PFSK-1 (cell line): Measurements from ENCODE around the gene ITGAL.

Source experiments
- FOXP2 ChIP-seq: optimal IDR thresholded peaks from 2 replicates; pipeline ENCODE3; 2011; ENCODE audit warnings: borderline replicate concordance, control low read depth, inconsistent platforms; ENCODE audit not compliant: insufficient read depth; ENCODE audit errors: extremely low read length, extremely low read depth
- POLR2AphosphoS5 ChIP-seq: IDR thresholded peaks from 2 replicates; pipeline ENCODE4 v1.6.1; 2012; ENCODE audit warnings: low read depth, mild to moderate bottlenecking, control low read depth, low read length, moderate library complexity
- SIN3A ChIP-seq: IDR thresholded peaks from 2 replicates; pipeline ENCODE4 v1.6.1; 2012; ENCODE audit warnings: mild to moderate bottlenecking, low read length, moderate library complexity, borderline replicate concordance; ENCODE audit not compliant: insufficient read depth
- TAF1 ChIP-seq: IDR thresholded peaks from 2 replicates; pipeline ENCODE4 v1.6.1; 2012; ENCODE audit warnings: low read length, control low read depth, borderline replicate concordance; ENCODE audit not compliant: insufficient read depth
- TF ChIP-seq, protein P1 (sequence below), 2 experiments: IDR thresholded peaks; 2 replicates each; pipeline versions ENCODE4 v1.6.1 to v1.8.0; 2011 to 2012; ENCODE audit warnings: low read depth in 2 of 2, low read length in 2 of 2, control low read depth in 1 of 2, inconsistent platforms in 1 of 2, mild to moderate bottlenecking in 1 of 2, moderate library complexity in 1 of 2; ENCODE audit not compliant: insufficient read depth in 1 of 2

Gene ITGAL

DNA sequence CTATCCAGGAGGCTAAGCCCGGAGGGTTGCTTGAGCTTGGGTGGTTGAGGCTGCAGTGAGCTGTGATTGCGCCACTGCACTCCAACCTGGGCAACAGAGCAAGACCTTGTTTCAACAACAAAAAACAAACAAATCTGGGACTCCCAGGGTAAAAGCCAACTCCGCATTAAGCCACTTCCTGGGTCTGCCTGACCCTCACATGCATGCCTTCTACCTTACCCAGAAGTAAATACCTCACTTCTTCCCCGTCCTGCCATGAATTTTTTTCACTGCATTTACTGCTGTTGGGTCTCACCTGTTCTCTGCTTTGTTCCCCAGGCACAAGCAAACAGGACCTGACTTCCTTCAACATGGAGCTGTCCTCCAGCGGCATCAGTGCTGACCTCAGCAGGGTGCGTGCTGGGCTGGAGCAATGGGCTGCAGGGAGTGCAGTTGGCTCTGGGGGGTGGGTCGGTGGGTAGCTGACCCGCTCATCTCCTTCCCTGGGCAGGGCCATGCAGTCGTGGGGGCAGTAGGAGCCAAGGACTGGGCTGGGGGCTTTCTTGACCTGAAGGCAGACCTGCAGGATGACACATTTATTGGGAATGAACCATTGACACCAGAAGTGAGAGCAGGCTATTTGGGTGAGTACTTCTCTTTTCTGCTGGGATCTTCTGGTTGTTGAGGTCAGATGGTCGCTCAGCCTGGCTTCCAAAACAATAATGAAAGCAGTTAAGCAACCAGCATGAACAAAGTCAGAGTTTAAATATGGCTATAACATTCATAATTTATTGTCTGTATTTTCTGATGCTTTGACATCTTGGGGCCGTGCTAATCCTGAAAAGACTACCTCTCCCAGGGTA lies 16.4 kb downstream of the ITGAL start:
- TF ChIP-seq POLR2AphosphoS5, result no peak
- TF ChIP-seq, protein P1, sequence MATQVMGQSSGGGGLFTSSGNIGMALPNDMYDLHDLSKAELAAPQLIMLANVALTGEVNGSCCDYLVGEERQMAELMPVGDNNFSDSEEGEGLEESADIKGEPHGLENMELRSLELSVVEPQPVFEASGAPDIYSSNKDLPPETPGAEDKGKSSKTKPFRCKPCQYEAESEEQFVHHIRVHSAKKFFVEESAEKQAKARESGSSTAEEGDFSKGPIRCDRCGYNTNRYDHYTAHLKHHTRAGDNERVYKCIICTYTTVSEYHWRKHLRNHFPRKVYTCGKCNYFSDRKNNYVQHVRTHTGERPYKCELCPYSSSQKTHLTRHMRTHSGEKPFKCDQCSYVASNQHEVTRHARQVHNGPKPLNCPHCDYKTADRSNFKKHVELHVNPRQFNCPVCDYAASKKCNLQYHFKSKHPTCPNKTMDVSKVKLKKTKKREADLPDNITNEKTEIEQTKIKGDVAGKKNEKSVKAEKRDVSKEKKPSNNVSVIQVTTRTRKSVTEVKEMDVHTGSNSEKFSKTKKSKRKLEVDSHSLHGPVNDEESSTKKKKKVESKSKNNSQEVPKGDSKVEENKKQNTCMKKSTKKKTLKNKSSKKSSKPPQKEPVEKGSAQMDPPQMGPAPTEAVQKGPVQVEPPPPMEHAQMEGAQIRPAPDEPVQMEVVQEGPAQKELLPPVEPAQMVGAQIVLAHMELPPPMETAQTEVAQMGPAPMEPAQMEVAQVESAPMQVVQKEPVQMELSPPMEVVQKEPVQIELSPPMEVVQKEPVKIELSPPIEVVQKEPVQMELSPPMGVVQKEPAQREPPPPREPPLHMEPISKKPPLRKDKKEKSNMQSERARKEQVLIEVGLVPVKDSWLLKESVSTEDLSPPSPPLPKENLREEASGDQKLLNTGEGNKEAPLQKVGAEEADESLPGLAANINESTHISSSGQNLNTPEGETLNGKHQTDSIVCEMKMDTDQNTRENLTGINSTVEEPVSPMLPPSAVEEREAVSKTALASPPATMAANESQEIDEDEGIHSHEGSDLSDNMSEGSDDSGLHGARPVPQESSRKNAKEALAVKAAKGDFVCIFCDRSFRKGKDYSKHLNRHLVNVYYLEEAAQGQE (IDR thresholded peaks at IDR 0.05; ENCODE audit: insufficient read depth in 1 of 2, low read depth in 2 of 2, low read length in 2 of 2), result no peak
- no peak for TF ChIP-seq SIN3A
- no peak for TF ChIP-seq TAF1
- no peak for TF ChIP-seq FOXP2

DNA sequence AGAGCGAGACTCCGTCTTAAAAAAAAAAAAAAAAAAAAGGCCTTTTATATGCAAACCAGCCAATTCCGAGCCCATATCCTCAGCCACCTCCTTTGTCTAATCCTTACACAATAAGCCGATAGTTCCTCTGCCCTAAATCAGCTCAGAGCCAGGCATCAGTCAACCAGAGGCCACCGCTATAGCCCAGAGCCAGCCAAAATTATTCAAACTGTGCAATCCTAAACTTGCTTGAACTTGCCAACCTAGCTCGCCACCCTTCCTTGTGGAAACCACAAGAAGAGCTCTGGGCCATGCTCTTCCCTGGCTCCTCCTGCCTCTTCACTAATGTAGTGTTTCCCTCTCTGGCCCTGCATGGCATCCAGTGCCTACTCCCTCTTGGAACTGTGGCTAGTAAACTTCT lies 17.7 kb downstream of the ITGAL start:
- TF ChIP-seq FOXP2 (no peak), SIN3A (no peak), POLR2AphosphoS5 (no peak), TAF1 (no peak)
- TF ChIP-seq, protein P1 (IDR thresholded peaks at IDR 0.05; ENCODE audit: insufficient read depth in 1 of 2, low read depth in 2 of 2, low read length in 2 of 2), result no peak

DNA sequence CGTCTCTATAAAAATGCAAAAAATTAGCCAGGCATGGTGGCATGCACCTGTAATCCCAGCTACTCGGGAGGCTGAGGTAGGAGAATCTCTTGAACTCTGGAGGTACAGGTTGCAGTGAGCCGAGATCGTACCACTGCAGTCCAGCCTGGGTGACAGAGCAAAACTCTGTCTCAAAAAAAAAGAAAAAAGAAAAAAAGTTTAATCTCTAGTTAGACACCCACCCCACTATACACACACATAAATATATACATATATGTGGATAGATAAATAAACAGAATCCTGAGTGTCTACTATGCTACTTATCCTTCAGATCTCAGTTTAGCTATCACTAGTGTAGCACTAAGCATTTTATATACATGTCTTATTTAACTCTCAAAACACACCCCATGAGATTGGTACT lies 18.7 kb downstream of the ITGAL start:
- TF ChIP-seq SIN3A, result no peak
- TF ChIP-seq POLR2AphosphoS5, result no peak
- no peak for TF ChIP-seq TAF1
- no peak for TF ChIP-seq FOXP2
- TF ChIP-seq, protein P1 (IDR thresholded peaks at IDR 0.05; ENCODE audit: insufficient read depth in 1 of 2, low read depth in 2 of 2, low read length in 2 of 2), result no peak

DNA sequence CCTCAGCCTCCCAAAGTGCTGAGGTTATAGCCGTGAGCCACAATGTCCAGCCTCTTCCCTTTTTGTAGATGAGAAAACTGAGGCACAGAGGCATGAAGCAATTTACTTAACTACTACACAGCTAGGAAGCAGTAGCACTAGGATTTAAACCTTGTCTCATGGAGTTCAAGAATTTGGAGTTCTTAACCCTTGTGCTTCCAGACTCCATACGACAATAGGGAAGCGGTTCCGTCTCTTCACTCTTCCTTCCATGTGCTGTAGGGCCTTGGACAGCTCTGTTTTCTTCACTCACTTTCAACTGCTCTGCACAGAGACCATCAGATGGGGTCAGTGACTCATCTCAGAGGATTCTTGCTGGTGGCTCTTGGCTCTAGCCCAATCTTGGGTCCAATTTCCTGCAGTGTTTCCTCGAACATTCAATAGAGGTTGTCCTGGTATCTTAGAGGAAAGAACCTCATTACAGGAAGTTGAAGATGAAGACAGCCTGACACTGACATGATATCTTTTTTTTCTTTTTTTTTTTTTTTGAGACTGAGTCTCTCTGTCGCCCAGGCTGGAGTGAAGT lies 19.3 kb downstream of the ITGAL start:
- no peak for TF ChIP-seq FOXP2
- TF ChIP-seq, protein P1 (IDR thresholded peaks at IDR 0.05; ENCODE audit: insufficient read depth in 1 of 2, low read depth in 2 of 2, low read length in 2 of 2), result peak; percentile 36 to 82; a peak in 2 of 4 replicates

DNA sequence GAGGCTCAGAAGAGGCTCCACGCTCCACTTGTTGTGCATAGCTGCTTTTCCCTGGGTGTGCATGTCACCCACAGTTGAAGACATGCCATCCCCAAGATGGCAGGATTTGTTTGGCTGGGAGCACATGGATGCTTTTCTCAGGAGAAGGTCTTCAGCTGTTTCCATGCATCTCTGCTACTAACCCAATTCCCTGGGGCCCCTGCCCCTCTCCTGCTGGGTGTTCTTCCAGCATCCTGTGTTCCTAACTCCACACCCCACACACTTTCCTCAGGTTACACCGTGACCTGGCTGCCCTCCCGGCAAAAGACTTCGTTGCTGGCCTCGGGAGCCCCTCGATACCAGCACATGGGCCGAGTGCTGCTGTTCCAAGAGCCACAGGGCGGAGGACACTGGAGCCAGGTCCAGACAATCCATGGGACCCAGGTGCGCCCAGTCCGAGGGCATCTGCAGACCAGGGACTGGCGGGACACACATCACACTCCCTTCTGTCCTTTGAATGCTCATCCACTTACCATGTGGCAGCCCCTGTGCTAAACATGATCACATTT lies 21.5 kb downstream of the ITGAL start:
- no peak for TF ChIP-seq POLR2AphosphoS5
- no peak for TF ChIP-seq SIN3A
- TF ChIP-seq, protein P1 (IDR thresholded peaks at IDR 0.05; ENCODE audit: insufficient read depth in 1 of 2, low read depth in 2 of 2, low read length in 2 of 2), result no peak
- no peak for TF ChIP-seq FOXP2
- no peak for TF ChIP-seq TAF1
